ENCODE results near the gene ZBTB16. TPM values are rescaled to one million over a fixed set of nuclear protein-coding genes. Genes with fewer than 3 reads are reported as not detected.

The ZBTB16 gene
- total and polyA plus RNA-seq, 2 of the 4 experiments (the other 2 are of a cell fraction), result not detected

DNA sequence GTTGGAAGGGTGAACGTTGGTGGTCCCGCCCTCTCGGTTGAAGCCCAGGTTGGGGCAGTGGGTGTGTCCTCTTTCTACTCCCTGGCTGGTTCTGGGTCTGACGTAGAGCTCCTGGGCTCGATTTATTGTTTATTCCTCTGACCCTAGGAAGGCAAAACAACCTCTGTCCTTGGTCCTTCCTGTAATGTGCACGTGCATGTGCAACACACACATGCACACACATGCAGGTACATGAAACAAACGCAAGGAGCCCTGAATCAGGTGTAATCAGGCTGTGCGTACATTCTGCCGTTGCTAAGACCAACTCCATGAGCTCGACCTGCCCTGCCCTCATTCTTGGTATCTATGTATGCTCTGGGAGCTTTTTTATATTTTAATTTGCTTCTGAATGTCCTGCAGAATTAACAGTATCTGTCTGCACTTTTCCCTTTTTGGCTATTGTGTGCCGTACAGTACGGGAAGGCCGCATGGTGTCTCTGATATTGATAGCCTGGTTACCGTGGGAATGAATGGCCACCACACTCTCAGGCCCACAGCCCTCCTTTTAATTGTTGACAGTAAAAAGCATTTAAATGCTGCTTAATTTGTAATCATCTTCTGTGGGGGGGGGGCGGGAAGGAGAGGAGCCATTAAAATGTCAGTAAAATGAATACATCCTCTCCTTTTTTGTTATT lies 170.7 kb downstream of the ZBTB16 start:
- no peaks in the 10 kb centered on the region; the same call in 1 of the 2 replicates for H3K4me1 ChIP-seq (ENCODE audit: control insufficient read depth, insufficient read depth, low read length)
- no peak overlapping the region for H3K14ac ChIP-seq (replicated peaks; ENCODE audit: low read depth, low read length)
- CTCF ChIA-PET, result no interaction called here
- H2AK9ac ChIP-seq (replicated peaks; ENCODE audit: low read depth, low read length, poor library complexity), result no peak overlapping the region
- H3K27ac ChIP-seq (ENCODE audit: insufficient read depth, low read length), result no peak overlapping the region
- no peak overlapping the region for H2BK20ac ChIP-seq (ENCODE audit: low read depth, low read length)
- no peaks in the 10 kb centered on the region for H3K9me3 ChIP-seq (ENCODE audit: control insufficient read depth, insufficient read depth, low read length)
- no peak overlapping the region for H2BK120ac ChIP-seq (ENCODE audit: low read depth, low read length)
- no peak overlapping the region for H3K23ac ChIP-seq (ENCODE audit: low read depth, low read length)
- no peak overlapping the region for H2BK15ac ChIP-seq (ENCODE audit: low read depth, low read length)
- POLR2A ChIA-PET (ENCODE audit: unreplicated experiment), result interaction anchor here (0.6 kb wide), 1 partner anchor 10 kb away, joined by 9 read pairs; no protein-coding TSS in a partner anchor
- no peak overlapping the region for H3K9ac ChIP-seq (ENCODE audit: low read depth, low read length)
- no peaks in the 10 kb centered on the region for H3K9me1 ChIP-seq (ENCODE audit: insufficient read depth, low read length)
- H4K91ac ChIP-seq (ENCODE audit: insufficient read depth, low read depth, low read length), result no peak overlapping the region
- H4K5ac ChIP-seq (ENCODE audit: low read depth, low read length), result no peak overlapping the region
- H4K20me1 ChIP-seq (ENCODE audit: insufficient read depth, low read length), result no peaks in the 10 kb centered on the region
- H3K36me3 ChIP-seq (ENCODE audit: control insufficient read depth, insufficient read depth, low read length), result no peaks in the 10 kb centered on the region
- no TSS peak for BruUV-seq (replicated peaks)
- H3K79me1 ChIP-seq (ENCODE audit: low read depth in 1 of 2, low read length in 2 of 2), result no peaks in the 10 kb centered on the region
- dilution Hi-C loops (cut with HindIII; ENCODE audit: low sequenced_read_pairs, unreplicated experiment) (no loop called here), in situ Hi-C loops (cut with MboI; ENCODE audit: low sequenced_read_pairs) (no loop called here), intact Hi-C loops (cut with micrococcal nuclease) (no loop called here)
- 43% methylated on average over 3 of the region's 15 CpGs; no CpG with 5 or more reads in 1 of the 2 experiments for WGBS, 2 experiments (ENCODE audit: extremely low coverage in 2 of 2, insufficient read length in 1 of 2)
- no peak overlapping the region for H2AFZ ChIP-seq (replicated peaks; ENCODE audit: low read length, poor library complexity)
- H3K4ac ChIP-seq (ENCODE audit: low read depth, low read length), result no peak overlapping the region
- ATAC-seq (ENCODE audit: low read depth) (no peak), DNase-seq (no peak)
- H3K4me2 ChIP-seq (ENCODE audit: low read depth, low read length), result no peak overlapping the region
- no peak overlapping the region for H2AK5ac ChIP-seq (ENCODE audit: low read depth, low read length)
- H3K27me3 ChIP-seq (ENCODE audit: control insufficient read depth, insufficient read depth, low read length), result peaks cover 51% of the 10 kb centered on the region
- no peak overlapping the region for H3K18ac ChIP-seq (ENCODE audit: low read depth, low read length)
- H2BK5ac ChIP-seq (ENCODE audit: low read depth, low read length, poor library complexity, severe bottlenecking), result no peak overlapping the region
- TF ChIP-seq POLR2A (IDR thresholded peaks at IDR 0.05; ENCODE audit: low read depth, low read length) (no peak), RFX5 (IDR thresholded peaks at IDR 0.05; ENCODE audit: low read depth, low read length) (no peak), NFE2L2 (IDR thresholded peaks at IDR 0.05; ENCODE audit: low read depth, low read length) (no peak), MXI1 (IDR thresholded peaks at IDR 0.05; ENCODE audit: borderline replicate concordance, low read depth, low read length) (no peak), CHD1 (IDR thresholded peaks at IDR 0.05; ENCODE audit: low read depth, low read length) (no peak), MAZ (IDR thresholded peaks at IDR 0.05; ENCODE audit: borderline replicate concordance, low read depth, low read length) (no peak), RAD21 (IDR thresholded peaks at IDR 0.05; ENCODE audit: low read length) (no peak), BHLHE40 (IDR thresholded peaks at IDR 0.05; ENCODE audit: low read depth, low read length) (no peak), CEBPB (IDR thresholded peaks at IDR 0.05; ENCODE audit: low read depth, low read length) (no peak), RCOR1 (IDR thresholded peaks at IDR 0.05; ENCODE audit: insufficient replicate concordance, low read length) (no peak), SMC3 (IDR thresholded peaks at IDR 0.05; ENCODE audit: low read depth, low read length) (no peak), FOS (IDR thresholded peaks at IDR 0.05; ENCODE audit: low read depth, low read length) (no peak), MAFK (IDR thresholded peaks at IDR 0.05; ENCODE audit: low read depth, low read length) (no peak)
- TF ChIP-seq, protein P1, sequence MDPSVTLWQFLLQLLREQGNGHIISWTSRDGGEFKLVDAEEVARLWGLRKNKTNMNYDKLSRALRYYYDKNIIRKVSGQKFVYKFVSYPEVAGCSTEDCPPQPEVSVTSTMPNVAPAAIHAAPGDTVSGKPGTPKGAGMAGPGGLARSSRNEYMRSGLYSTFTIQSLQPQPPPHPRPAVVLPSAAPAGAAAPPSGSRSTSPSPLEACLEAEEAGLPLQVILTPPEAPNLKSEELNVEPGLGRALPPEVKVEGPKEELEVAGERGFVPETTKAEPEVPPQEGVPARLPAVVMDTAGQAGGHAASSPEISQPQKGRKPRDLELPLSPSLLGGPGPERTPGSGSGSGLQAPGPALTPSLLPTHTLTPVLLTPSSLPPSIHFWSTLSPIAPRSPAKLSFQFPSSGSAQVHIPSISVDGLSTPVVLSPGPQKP (IDR thresholded peaks at IDR 0.05; ENCODE audit: borderline replicate concordance, low read depth, low read length), result no peak
- TF ChIP-seq, protein P2, sequence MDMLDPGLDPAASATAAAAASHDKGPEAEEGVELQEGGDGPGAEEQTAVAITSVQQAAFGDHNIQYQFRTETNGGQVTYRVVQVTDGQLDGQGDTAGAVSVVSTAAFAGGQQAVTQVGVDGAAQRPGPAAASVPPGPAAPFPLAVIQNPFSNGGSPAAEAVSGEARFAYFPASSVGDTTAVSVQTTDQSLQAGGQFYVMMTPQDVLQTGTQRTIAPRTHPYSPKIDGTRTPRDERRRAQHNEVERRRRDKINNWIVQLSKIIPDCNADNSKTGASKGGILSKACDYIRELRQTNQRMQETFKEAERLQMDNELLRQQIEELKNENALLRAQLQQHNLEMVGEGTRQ (IDR thresholded peaks at IDR 0.05; ENCODE audit: low read depth, low read length), result no peak
- TF ChIP-seq, protein P3, sequence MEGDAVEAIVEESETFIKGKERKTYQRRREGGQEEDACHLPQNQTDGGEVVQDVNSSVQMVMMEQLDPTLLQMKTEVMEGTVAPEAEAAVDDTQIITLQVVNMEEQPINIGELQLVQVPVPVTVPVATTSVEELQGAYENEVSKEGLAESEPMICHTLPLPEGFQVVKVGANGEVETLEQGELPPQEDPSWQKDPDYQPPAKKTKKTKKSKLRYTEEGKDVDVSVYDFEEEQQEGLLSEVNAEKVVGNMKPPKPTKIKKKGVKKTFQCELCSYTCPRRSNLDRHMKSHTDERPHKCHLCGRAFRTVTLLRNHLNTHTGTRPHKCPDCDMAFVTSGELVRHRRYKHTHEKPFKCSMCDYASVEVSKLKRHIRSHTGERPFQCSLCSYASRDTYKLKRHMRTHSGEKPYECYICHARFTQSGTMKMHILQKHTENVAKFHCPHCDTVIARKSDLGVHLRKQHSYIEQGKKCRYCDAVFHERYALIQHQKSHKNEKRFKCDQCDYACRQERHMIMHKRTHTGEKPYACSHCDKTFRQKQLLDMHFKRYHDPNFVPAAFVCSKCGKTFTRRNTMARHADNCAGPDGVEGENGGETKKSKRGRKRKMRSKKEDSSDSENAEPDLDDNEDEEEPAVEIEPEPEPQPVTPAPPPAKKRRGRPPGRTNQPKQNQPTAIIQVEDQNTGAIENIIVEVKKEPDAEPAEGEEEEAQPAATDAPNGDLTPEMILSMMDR (conservative IDR thresholded peaks at IDR 0.05; ENCODE audit: low read depth, low read length), result no peak
- H3K56ac ChIP-seq (ENCODE audit: extremely low read depth, insufficient read depth, low read length), result no peak overlapping the region
- H3K4me3 ChIP-seq (ENCODE audit: insufficient read depth, low read depth, low read length), result no peak overlapping the region
- H4K8ac ChIP-seq (ENCODE audit: low read depth in 2 of 2, low read length in 2 of 2), result no peak overlapping the region

Measured in IMR-90 (cell line).